ENCODE data around the gene FLNA. TPM values are rescaled to one million over a fixed set of nuclear protein-coding genes. Genes with fewer than 3 reads are reported as not detected.
A peak's percentile ranks its signal among the peaks of the same experiment; 100 is the strongest.

Gene FLNA
- total and polyA plus RNA-seq, 2 experiments from 2014 or later: 1,379 to 2,857 TPM

GRCh38 chrX:154325541-154325940, 48.9 kb downstream of the FLNA start:
- no peaks in the 10 kb centered on the region for H3K9me2 ChIP-seq (ENCODE audit: insufficient read depth)
- no peak for DNase-seq
- no peaks in the 10 kb centered on the region for H4K20me1 ChIP-seq (ENCODE audit: insufficient read depth)
- H3K4me2 ChIP-seq (ENCODE audit: unreplicated experiment): no peak overlapping the region
- 90 to 94% methylated on average over 5 to 8 of the region's 8 CpGs for WGBS, 2 experiments (ENCODE audit: low coverage in 1 of 2, low lambda C conversion rate in 2 of 2, missing lambda C conversion rate in 2 of 2)
- H3K4me1 ChIP-seq (ENCODE audit: insufficient read depth): 0 out of 2 replicates have a peak, but pooled peaks cover 8% of the 10 kb centered on the region
- H3K79me2 ChIP-seq (ENCODE audit: insufficient read depth): no peaks in the 10 kb centered on the region
- no peak overlapping the region for H3K27ac ChIP-seq
- in situ Hi-C loops (cut with MboI): no loop called here
- no peaks in the 10 kb centered on the region; the same call in 1 of the 2 replicates for H3K27me3 ChIP-seq (replicated peaks; ENCODE audit: insufficient read depth)
- H3K9me3 ChIP-seq (ENCODE audit: low read depth): no peaks in the 10 kb centered on the region
- no peak overlapping the region for H2AFZ ChIP-seq
- H3K36me3 ChIP-seq (ENCODE audit: low read depth): no peaks in the 10 kb centered on the region
- H3K9ac ChIP-seq: no peak overlapping the region
- TF ChIP-seq EZH2 (IDR thresholded peaks at IDR 0.05; ENCODE audit: insufficient read depth, poor library complexity, severe bottlenecking) (no peak), EZH2phosphoT487 (IDR thresholded peaks at IDR 0.05; ENCODE audit: insufficient read depth, low read depth) (no peak)
- no peak overlapping the region for H3K4me3 ChIP-seq
- H3F3A ChIP-seq (ENCODE audit: insufficient read depth): no peaks in the 10 kb centered on the region

GRCh38 chrX:154323537-154323936, 50.9 kb downstream of the FLNA start:
- in situ Hi-C loops (cut with MboI): no loop called here
- no peaks in the 10 kb centered on the region for H3K9me2 ChIP-seq (ENCODE audit: insufficient read depth)
- DNase-seq: no peak
- H3K4me3 ChIP-seq: no peak overlapping the region
- no peaks in the 10 kb centered on the region for H3K9me3 ChIP-seq (ENCODE audit: low read depth)
- 0 out of 2 replicates have a peak, but pooled peaks cover 8% of the 10 kb centered on the region for H3K4me1 ChIP-seq (ENCODE audit: insufficient read depth)
- H3K27ac ChIP-seq: no peak overlapping the region
- no peak overlapping the region for H3K4me2 ChIP-seq (ENCODE audit: unreplicated experiment)
- no peak overlapping the region for H3K9ac ChIP-seq
- WGBS, 2 experiments (ENCODE audit: low coverage in 1 of 2, low lambda C conversion rate in 2 of 2, missing lambda C conversion rate in 2 of 2): 45 to 58% methylated on average over 5 to 7 of the region's 7 CpGs
- H4K20me1 ChIP-seq (ENCODE audit: insufficient read depth): no peaks in the 10 kb centered on the region
- H3K36me3 ChIP-seq (ENCODE audit: low read depth): no peaks in the 10 kb centered on the region
- H3K79me2 ChIP-seq (ENCODE audit: insufficient read depth): no peaks in the 10 kb centered on the region
- no peak overlapping the region for H2AFZ ChIP-seq
- H3F3A ChIP-seq (ENCODE audit: insufficient read depth): no peaks in the 10 kb centered on the region
- no peaks in the 10 kb centered on the region; the same call in 1 of the 2 replicates for H3K27me3 ChIP-seq (replicated peaks; ENCODE audit: insufficient read depth)
- TF ChIP-seq EZH2 (IDR thresholded peaks at IDR 0.05; ENCODE audit: insufficient read depth, poor library complexity, severe bottlenecking) (no peak), EZH2phosphoT487 (IDR thresholded peaks at IDR 0.05; ENCODE audit: insufficient read depth, low read depth) (no peak)

- TF ChIP-seq EZH2 (IDR thresholded peaks at IDR 0.05; ENCODE audit: insufficient read depth, poor library complexity, severe bottlenecking) (no peak), EZH2phosphoT487 (IDR thresholded peaks at IDR 0.05; ENCODE audit: insufficient read depth, low read depth) (no peak)
These were observed 51.5 kb downstream of the FLNA start for GRCh38 chrX:154322890-154323289.

DNA sequence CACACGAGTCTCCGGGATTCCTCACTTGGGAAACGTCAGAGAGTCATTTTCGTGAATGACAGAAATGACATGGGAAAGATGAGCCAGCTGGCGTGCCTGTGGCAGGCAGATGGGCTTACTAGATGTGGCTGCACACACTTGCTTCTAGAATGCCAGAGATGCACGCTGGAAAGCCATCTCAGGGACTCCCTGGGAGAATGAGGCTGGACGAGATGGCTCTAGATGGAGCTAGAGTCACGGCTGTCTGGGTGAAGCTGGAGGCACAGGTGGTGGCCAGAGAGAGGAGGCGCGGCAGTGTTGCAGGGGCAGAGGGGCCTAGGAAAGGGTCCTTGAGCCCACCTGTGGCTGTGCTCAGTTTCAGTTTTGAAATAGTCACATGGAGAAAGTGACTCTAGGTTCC, 52.8 kb downstream of the FLNA start:
- peak; percentile 20 for DNase-seq
- Histone ChIP-seq H3F3A (ENCODE audit: insufficient read depth) (no peaks in the 10 kb centered on the region), H3K4me1 (ENCODE audit: insufficient read depth) (no peaks in the 10 kb centered on the region), H3K4me3 (no peak overlapping the region), H3K27ac (no peak overlapping the region), H3K9ac (no peak overlapping the region), H2AFZ (no peak overlapping the region), H3K36me3 (ENCODE audit: low read depth) (no peaks in the 10 kb centered on the region), H3K9me2 (ENCODE audit: insufficient read depth) (no peaks in the 10 kb centered on the region), H4K20me1 (ENCODE audit: insufficient read depth) (no peaks in the 10 kb centered on the region), H3K79me2 (ENCODE audit: insufficient read depth) (no peaks in the 10 kb centered on the region), H3K9me3 (ENCODE audit: low read depth) (no peaks in the 10 kb centered on the region), H3K4me2 (ENCODE audit: unreplicated experiment) (no peak overlapping the region), H3K27me3 (replicated peaks; ENCODE audit: insufficient read depth) (no peaks in the 10 kb centered on the region; the same call in 1 of the 2 replicates)
- TF ChIP-seq EZH2phosphoT487 (IDR thresholded peaks at IDR 0.05; ENCODE audit: insufficient read depth, low read depth) (no peak), EZH2 (IDR thresholded peaks at IDR 0.05; ENCODE audit: insufficient read depth, poor library complexity, severe bottlenecking) (no peak)
- WGBS, 2 experiments (ENCODE audit: low coverage in 1 of 2, low lambda C conversion rate in 2 of 2, missing lambda C conversion rate in 2 of 2): 22 to 34% methylated on average over 4 to 10 of the region's 10 CpGs
- in situ Hi-C loops (cut with MboI): no loop called here

More at GRCh38 chrX:154322890-154323289, 51.5 kb downstream of the FLNA start:
- Histone ChIP-seq H3K4me3 (no peak overlapping the region), H3K9me3 (ENCODE audit: low read depth) (no peaks in the 10 kb centered on the region), H4K20me1 (ENCODE audit: insufficient read depth) (no peaks in the 10 kb centered on the region), H3F3A (ENCODE audit: insufficient read depth) (no peaks in the 10 kb centered on the region), H3K9me2 (ENCODE audit: insufficient read depth) (no peaks in the 10 kb centered on the region), H3K9ac (no peak overlapping the region), H3K27me3 (replicated peaks; ENCODE audit: insufficient read depth) (no peaks in the 10 kb centered on the region; the same call in 1 of the 2 replicates), H2AFZ (no peak overlapping the region), H3K36me3 (ENCODE audit: low read depth) (no peaks in the 10 kb centered on the region), H3K4me1 (ENCODE audit: insufficient read depth) (0 out of 2 replicates have a peak, but pooled peaks cover 8% of the 10 kb centered on the region), H3K79me2 (ENCODE audit: insufficient read depth) (no peaks in the 10 kb centered on the region), H3K4me2 (ENCODE audit: unreplicated experiment) (no peak overlapping the region), H3K27ac (no peak overlapping the region)
- WGBS, 2 experiments (ENCODE audit: low coverage in 1 of 2, low lambda C conversion rate in 2 of 2, missing lambda C conversion rate in 2 of 2): 65 to 67% methylated on average over 7 to 10 of the region's 10 CpGs
- in situ Hi-C loops (cut with MboI): no loop called here
- DNase-seq: no peak

Data from GM23248 (cell line).